Stimulated activated CD4-positive, alpha-beta T cell treated with anti-CD3 and anti-CD28 coated beads, Interleukin-4, amount 100 ng/mL, for 4 hours (primary cell): Measurements from ENCODE around the gene RNF2.
"Not testable (repeated sequence)": the region's sequence is repeated elsewhere in the genome, so short reads cannot be mapped to it uniquely, and the experiment has no call there.

Experiments
- DNase-seq, 2 experiments: peaks; one replicate each; pipeline ENCODE4 v3.0.0-alpha.2; 2020

RNF2 gene

DNA sequence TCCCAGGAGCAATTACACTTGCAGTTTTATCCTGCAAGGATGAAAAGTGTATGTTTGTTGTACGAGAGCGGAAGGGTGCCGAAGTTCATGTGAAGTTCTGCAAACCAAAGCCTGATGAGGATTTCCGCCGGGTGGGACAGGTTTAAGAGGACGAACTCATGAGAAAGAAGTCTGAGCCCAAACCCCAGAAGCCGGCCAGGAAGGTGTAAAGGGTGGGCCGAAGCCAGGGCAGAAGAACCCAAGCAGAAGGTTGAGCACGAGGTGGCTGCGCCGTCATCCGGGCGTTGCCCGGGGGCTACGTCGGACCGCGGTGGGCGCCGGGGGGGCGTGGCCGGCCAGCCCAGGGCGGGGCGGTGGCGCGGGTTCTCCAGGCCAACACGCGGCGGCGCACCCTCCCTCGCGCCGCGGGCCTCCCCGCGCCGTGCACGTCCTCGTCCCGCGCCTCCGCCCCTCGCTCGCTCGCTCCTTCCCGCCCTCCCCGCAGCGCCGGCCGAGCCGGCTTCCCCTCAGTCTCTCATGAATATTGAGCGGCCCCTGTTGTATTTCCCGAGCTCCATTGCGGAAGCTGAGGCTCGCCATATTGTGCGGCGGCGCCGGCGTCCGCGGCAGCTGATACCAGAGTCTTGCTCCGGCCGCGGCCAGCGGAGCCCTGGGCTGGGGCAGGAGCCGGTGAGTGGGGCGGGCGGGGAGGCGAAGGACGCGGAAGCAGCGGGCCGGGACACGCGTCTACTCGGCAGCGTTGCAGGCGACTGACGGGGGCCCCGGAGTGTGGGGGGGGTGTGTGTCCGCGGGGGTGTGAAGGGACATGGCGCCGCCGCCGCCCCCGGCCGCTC, at the start of gene RNF2:
TSS of gene RNF2 (plus strand) at position 578 of the 833 bp plus-strand sequence. CDS start 41,996 bp downstream, outside the sequence.
- peak; percentile 72 to 74 for DNase-seq

- not testable (repeated sequence) for DNase-seq
Measured at GRCh38 chr1:184999974-185000373, 45.4 kb upstream of the RNF2 start.

GRCh38 chr1:185001312-185001880, 44.0 kb upstream of the RNF2 start:
- DNase-seq = not testable (repeated sequence)

DNA sequence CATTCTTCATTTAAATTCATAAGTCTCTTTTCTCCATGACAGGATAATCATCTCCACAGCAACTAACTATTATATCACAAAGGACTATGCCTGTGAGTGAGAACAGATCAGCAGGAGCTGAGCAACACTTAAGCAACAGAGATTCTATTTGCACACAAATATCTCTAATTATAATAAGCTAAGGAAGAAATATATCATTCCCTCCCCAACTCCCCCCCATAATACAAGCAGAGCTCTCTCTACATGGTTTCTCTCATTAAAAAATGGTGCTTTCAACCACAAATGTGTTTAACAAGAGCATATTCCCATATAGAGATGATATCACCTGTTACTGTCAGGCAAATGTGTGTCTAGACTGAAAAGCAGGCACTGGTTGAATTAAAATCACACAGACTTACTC, 36.5 kb upstream of the RNF2 start:
- DNase-seq = no peak

GRCh38 chr1:185010361-185010760, 35.0 kb upstream of the RNF2 start:
- no peak for DNase-seq

GRCh38 chr1:185014941-185015340, 30.4 kb upstream of the RNF2 start:
- DNase-seq = no peak

- no peak for DNase-seq
Measured at GRCh38 chr1:185015631-185016030, 29.7 kb upstream of the RNF2 start.

DNA sequence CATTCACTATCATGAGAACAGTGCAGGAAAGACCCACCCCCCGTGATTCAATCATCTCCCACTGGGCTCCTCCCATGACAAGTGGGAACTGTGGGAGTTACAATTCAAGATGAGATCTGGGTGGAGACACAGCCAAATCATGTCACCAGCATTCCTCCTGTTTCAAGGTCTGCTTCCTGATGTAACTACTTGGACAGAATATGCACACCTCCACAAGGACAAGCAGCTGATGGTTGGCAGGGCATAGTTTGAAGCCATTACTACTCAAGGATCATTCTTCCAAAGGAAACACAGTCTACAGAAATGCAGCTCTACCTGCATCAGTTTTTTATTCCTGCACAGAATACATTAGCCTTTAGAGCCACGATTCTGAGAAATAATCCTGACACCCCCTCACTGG, 28.5 kb upstream of the RNF2 start:
- DNase-seq = no peak

GRCh38 chr1:185017338-185017737, 28.0 kb upstream of the RNF2 start:
- no peak for DNase-seq

DNA sequence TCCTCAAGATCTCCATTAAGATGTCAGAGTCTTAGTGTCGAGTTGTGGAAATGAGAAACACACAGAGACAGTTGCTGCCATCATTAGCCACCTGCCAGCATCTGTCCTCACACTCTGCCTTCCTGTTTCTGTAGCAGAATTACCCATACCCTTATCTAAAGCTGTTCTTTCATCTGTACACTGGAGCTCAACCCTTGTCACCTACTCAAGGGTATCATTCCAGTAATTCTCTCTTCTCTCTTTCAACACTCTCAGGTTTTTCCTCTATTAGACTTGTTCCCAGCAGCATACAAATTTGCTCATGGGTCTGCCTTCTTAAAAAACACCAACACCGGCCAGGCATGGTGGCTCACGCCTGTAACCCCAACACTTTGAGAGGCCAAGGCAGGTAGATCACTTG, 27.4 kb upstream of the RNF2 start:
- DNase-seq = no peak

- no peak for DNase-seq
Measured at GRCh38 chr1:185027252-185027882, 18.0 kb upstream of the RNF2 start.

DNA sequence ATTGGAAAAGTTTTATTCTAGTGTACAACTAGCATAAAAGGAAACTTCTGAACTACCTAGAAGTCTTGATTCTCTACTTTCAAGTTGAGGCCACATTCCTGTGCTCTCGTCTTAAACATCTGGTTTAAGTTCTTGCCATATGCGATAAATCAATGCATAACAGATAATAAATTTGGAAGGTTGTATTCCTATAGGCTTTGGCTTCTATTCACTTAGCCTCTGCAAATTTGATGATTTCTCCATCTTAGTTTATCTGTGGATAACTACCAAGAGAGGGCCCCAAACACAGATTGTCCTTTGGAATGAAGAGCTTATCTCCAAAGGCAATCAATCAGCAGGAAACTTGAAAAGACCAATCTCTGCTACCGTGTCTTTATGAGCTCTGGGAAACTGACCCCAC, 11.7 kb upstream of the RNF2 start:
- DNase-seq = no peak

DNA sequence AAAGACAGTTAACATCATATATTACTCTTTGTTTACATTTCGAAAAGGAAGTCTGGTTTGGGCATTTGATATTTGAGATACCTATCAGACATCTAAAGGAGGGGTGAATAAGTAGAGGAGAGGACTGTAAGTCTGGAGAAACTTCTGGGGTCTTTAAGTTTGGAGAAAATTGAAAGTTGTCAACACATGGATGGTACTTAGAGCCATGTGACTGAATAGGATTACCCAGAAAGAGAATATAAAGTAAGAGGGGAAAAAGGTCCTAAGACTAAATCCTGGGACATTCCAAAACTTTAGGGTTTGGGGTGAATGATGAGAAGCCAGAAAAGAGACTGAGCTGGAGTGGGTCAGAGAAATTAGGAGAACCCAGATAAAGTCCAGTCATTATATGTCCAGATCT, 10.1 kb upstream of the RNF2 start:
- DNase-seq = no peak

GRCh38 chr1:185038813-185039376, 6.5 kb upstream of the RNF2 start:
- DNase-seq = no peak

DNA sequence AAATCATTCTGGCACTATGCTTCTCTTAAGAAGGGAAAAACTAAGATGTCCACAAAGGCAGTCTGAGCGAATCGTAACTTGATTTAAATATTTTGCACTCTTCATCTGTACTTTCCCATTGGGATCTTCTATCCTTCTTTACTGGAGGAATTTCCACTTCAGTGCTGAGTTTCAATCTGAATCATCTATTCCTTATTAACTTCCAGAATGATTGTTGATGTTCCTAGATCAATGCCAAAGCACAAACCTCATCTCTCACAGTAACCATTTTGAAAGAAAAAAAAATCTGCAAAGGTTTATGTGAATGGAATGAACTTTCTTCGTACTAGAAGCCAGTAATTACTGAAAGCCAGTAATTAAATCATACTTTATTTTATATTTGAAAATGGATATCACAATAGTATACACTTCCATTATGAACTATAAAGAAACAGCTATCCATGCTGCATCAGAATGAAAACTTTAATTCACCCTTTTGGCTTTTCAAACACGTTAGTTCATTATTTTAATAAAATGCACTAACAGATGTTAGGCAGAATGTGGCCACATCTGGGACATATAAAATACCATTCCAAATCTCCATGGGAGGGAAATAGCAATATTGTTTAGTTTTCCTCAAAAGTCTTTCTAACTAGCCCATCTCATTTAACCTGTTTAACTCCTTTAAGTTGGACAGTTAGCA, 5.5 kb upstream of the RNF2 start:
- DNase-seq = no peak

DNA sequence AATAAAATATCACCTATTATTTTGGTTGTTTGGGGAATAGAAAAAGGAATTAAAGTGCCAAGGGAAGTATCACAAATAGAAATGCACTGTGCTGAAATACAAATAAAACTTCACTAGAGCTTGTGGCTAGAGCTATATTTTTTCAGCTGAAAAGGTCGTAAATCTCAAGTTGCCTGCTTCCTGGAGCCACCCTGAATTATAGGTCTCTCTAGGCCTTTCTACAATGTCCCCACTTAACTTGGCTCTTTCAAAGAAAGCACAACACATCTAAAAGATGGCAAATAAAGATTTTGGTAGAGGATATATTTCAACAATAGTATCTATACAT, 5.0 kb upstream of the RNF2 start:
- DNase-seq = no peak

- DNase-seq = no peak
Measured at GRCh38 chr1:185041742-185042141, 3.6 kb upstream of the RNF2 start.

GRCh38 chr1:185042737-185043136, 2.6 kb upstream of the RNF2 start:
- no peak for DNase-seq

DNA sequence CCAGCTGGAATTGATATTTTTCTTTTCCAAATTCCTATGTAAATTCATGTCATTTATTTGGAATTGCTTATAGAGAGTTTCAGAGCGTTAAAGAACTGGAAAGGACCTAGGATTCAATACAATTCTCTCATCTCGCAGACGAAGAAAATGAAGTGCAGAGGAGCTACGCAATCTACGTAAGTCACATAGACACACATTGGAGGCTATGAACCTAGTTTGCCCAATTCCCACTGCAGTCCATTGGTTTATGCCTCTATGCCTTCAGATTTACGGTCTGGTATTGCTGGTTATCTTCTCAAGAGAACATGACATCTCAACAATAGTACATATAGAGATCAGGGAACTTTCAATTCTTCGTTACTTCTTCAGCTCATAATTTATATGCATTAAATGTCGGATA, 971 bp upstream of the RNF2 start:
- DNase-seq = no peak

- no peak for DNase-seq
Measured at GRCh38 chr1:185045814-185046492, 595 bp downstream of the RNF2 start.

DNA sequence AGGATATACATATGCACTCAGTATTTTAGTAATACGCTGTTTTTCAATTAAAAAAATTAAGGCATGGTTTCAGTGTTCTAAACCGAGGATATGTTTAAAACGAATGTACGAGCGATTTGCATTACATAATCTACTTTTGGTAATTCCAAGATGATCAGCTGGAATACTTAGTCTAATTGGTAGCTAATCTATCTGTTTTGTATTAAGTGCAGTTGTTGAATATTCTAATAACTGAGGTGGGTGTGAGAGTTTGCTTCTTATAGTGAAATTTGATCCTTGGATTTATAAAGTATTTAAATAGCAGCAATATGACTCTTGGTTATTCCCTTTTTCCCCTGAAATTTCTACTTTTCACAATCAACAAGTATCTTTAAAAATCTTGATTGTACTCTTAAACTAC, 1.3 kb downstream of the RNF2 start:
- no peak for DNase-seq

GRCh38 chr1:185049670-185050069, 4.3 kb downstream of the RNF2 start:
- DNase-seq = no peak
